Endodermal cell (in vitro differentiated cells): Measurements from ENCODE around the gene HOXD8. TPM values are rescaled to one million over a fixed set of nuclear protein-coding genes. Genes with fewer than 3 reads are reported as not detected.

Experiments
- DNase-seq: peaks from one replicate; pipeline ENCODE4 v3.0.0-alpha.2; 2017
- H3K27ac ChIP-seq: 2 replicates; pipeline ENCODE4 v1.5.1; 2013; ENCODE audit warnings: mild to moderate bottlenecking, low read depth, low read length, moderate library complexity
- H3K27me3 ChIP-seq: 2 replicates; pipeline ENCODE4 v1.6.1; 2013; ENCODE audit warnings: mild to moderate bottlenecking, low read length, moderate library complexity; ENCODE audit not compliant: insufficient read depth, control insufficient read depth, poor library complexity, severe bottlenecking
- H3K36me3 ChIP-seq: 2 replicates; pipeline ENCODE4 v1.7.0; 2013; ENCODE audit warnings: mild to moderate bottlenecking, low read length, moderate library complexity; ENCODE audit not compliant: control insufficient read depth, insufficient read depth
- H3K4me1 ChIP-seq: one replicate; pipeline ENCODE4 v1.7.0; 2013; ENCODE audit warnings: low read length; ENCODE audit not compliant: control insufficient read depth, insufficient read depth
- H3K4me3 ChIP-seq: 2 replicates; pipeline ENCODE4 v1.5.1; 2013; ENCODE audit warnings: mild to moderate bottlenecking, low read length, moderate library complexity
- H3K9ac ChIP-seq: 2 replicates; pipeline ENCODE4 v1.6.1; 2013; ENCODE audit warnings: mild to moderate bottlenecking, low read length, moderate library complexity; ENCODE audit not compliant: poor library complexity, severe bottlenecking; ENCODE audit errors: extremely low read depth
- H3K9me3 ChIP-seq: 2 replicates; pipeline ENCODE4 v1.6.1; 2013; ENCODE audit warnings: mild to moderate bottlenecking, low read length, moderate library complexity; ENCODE audit not compliant: control insufficient read depth
- H3K27ac Mint-ChIP-seq: 2 replicates; pipeline ENCODE4 v1.8.0; 2020; ENCODE audit warnings: mixed read lengths
- H3K27me3 Mint-ChIP-seq: 2 replicates; pipeline ENCODE4 v1.8.0; 2021; ENCODE audit warnings: mild to moderate bottlenecking, mixed read lengths; ENCODE audit not compliant: insufficient read depth
- H3K36me3 Mint-ChIP-seq: 2 replicates; pipeline ENCODE4 v1.8.0; 2020; ENCODE audit warnings: low read depth, mixed read lengths
- H3K4me1 Mint-ChIP-seq: 2 replicates; pipeline ENCODE4 v1.8.0; 2020; ENCODE audit warnings: mixed read lengths
- H3K4me3 Mint-ChIP-seq: 2 replicates; pipeline ENCODE4 v1.8.0; 2020; ENCODE audit warnings: mild to moderate bottlenecking, moderate library complexity, mixed read lengths
- H3K9me3 Mint-ChIP-seq: 2 replicates; pipeline ENCODE4 v1.8.0; 2020; ENCODE audit warnings: mild to moderate bottlenecking, mixed read lengths
- WGBS, 2 experiments: methylation state at CpG; one replicate each; pipeline versions ENCODE4 v1.1.5 to v1.1.7; 2013; ENCODE audit warnings: missing lambda C conversion rate in 2 of 2, mixed read lengths in 1 of 2; ENCODE audit not compliant: insufficient coverage in 1 of 2, insufficient read length in 1 of 2; 5-methylcytosine and 5-hydroxymethylcytosine counted together
- total RNA-seq, 2 donors: library from RNA; stranded (reverse); fragmentation: NEBNext Ultra II Directional in 1 of 2; extraction: Animal tissue kit (Norgen Biotek cat#: 25700) in 1 of 2; gene quantifications; 2 replicates in 1 of 2; 3 replicates in 1 of 2; pipeline ENCODE4 v1.2.1, GENCODE V29; 2021
- TF ChIP-seq, protein P1 (sequence below): fragments of 200-600 bp; sonication (generic); conservative IDR thresholded peaks from 2 replicates; pipeline ENCODE4 v1.5.0; 2021; ENCODE audit warnings: antibody characterized with exemption, mild to moderate bottlenecking

HOXD8 gene
- total RNA-seq, 2 donors from 2014 or later: not detected

DNA sequence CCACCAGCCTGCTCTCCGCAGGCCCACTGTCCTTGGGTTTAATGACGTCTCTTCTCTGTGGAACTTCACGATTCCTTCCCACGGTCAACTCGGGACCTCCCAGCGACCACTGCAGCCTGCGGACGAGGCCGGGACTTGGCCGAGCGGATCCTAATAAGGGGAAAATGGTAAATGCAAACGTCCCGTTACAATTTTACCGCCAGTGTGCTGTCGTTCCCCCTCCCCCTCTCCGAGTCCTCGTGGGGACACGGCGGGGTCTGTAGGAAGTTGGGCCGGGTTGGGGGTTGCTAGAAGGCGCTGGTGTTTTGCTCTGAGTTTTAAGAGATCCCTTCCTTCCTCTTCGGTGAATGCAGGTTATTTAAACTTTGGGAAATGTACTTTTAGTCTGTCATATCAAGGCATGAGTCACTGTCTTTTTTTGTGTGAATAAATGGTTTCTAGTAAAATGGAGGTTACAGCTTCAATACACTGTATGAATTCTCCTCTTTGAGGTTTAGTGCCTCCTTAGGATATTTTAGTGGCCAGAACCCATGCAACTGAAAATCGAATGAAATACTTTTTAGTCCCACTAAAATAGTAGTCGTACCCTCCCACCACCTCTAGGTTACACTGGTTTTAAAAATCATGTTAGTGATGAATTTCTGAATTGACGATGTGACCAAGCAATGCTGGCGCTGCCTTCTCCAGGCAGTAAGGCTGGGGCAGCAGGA lies 20.2 kb upstream of the HOXD8 start:
- H3K27me3 Mint-ChIP-seq: peaks cover 95% of the 10 kb centered on the region
- Histone ChIP-seq H3K9me3 (no peaks in the 10 kb centered on the region), H3K9ac (no peak overlapping the region), H3K27ac (no peak overlapping the region), H3K4me3 (no peak overlapping the region), H3K27me3 (peaks cover 99% of the 10 kb centered on the region), H3K4me1 (no peaks in the 10 kb centered on the region), H3K36me3 (no peaks in the 10 kb centered on the region)
- no peaks in the 10 kb centered on the region for H3K36me3 Mint-ChIP-seq
- peak; percentile 48 for DNase-seq
- no peak overlapping the region for H3K4me3 Mint-ChIP-seq
- WGBS, 2 experiments: 7 to 9% methylated on average over 2 to 26 of the region's 26 CpGs
- no peak overlapping the region for H3K27ac Mint-ChIP-seq
- H3K9me3 Mint-ChIP-seq: no peaks in the 10 kb centered on the region
- peaks cover 21% of the 10 kb centered on the region for H3K4me1 Mint-ChIP-seq
- TF ChIP-seq, protein P1, sequence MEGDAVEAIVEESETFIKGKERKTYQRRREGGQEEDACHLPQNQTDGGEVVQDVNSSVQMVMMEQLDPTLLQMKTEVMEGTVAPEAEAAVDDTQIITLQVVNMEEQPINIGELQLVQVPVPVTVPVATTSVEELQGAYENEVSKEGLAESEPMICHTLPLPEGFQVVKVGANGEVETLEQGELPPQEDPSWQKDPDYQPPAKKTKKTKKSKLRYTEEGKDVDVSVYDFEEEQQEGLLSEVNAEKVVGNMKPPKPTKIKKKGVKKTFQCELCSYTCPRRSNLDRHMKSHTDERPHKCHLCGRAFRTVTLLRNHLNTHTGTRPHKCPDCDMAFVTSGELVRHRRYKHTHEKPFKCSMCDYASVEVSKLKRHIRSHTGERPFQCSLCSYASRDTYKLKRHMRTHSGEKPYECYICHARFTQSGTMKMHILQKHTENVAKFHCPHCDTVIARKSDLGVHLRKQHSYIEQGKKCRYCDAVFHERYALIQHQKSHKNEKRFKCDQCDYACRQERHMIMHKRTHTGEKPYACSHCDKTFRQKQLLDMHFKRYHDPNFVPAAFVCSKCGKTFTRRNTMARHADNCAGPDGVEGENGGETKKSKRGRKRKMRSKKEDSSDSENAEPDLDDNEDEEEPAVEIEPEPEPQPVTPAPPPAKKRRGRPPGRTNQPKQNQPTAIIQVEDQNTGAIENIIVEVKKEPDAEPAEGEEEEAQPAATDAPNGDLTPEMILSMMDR: no peak

DNA sequence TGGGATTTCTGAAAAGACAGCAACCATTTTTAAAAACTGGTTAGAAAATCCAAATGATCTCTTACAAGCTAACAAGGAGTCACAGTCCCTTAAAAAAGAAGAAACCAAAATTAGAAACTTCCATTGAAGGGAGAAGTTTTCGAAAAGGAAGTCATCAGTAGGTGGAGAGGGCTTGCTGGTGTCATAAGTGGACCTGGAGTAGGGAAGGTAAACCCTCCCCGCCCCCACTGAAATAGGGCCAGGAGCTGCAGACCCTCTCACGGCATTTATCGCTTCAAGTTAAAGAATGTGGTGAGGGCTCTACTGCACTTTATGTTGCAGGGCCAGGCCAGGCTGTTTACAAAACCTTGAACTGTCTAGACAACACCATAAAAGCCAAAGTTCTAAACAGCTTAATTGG lies 19.6 kb upstream of the HOXD8 start:
- Histone ChIP-seq H3K27me3 (peaks cover 99% of the 10 kb centered on the region), H3K36me3 (no peaks in the 10 kb centered on the region), H3K27ac (no peak overlapping the region), H3K9ac (no peak overlapping the region), H3K9me3 (no peaks in the 10 kb centered on the region), H3K4me3 (no peak overlapping the region), H3K4me1 (no peaks in the 10 kb centered on the region)
- Mint-ChIP-seq H3K27me3 (peaks cover 95% of the 10 kb centered on the region), H3K36me3 (no peaks in the 10 kb centered on the region), H3K4me1 (peaks cover 17% of the 10 kb centered on the region), H3K9me3 (no peaks in the 10 kb centered on the region), H3K27ac (no peak overlapping the region), H3K4me3 (no peak overlapping the region)
- TF ChIP-seq, protein P1: no peak
- DNase-seq: no peak
- 25 to 47% methylated on average over 3 to 4 of the region's 4 CpGs for WGBS, 2 experiments

DNA sequence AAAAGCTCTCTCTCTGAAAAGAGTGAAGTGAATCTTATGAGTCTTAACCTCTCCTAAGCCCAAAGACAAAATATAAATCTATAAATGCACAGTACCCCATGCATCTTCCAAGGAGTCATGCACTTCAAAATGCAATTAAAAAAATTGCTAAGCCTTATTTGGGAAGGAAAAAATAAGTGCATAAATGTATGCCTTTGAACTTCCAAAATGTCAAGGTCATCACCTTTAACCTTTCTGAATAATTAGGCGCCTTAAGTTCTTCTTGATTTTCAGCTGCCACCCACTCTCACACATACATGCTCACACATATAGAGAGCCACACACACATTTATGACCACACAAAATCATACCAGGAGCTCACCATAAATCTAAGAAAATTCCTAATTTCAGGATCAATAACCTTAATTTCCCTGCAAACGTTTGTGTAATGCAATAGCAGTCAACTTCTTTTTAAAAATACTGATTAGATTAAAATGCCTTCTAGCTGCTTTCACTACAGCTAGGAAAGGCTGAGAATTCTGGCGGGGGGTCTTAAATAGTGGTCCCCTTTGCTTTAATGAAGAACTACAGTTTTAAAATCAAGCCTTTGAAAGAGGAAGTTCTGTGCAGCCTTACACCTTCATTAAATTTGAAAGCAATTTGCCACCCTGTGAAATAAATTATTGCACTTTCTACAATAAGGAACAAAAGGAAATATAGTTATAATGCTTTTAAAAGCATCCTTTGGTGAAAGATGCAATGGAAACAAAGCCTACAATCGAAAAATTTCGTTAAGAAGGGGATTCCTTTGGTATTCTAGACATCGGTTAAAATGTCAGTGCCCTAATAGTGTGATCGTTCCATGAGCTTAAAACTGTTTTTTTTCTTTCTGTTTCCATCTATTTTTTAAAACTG lies 18.8 kb upstream of the HOXD8 start:
- Mint-ChIP-seq H3K4me3 (no peak overlapping the region), H3K27me3 (peaks cover 95% of the 10 kb centered on the region)

More for the DNA sequence above, 18.8 kb upstream of the HOXD8 start:
- no peak for DNase-seq
- Histone ChIP-seq H3K27me3 (peaks cover 99% of the 10 kb centered on the region), H3K9me3 (no peaks in the 10 kb centered on the region), H3K4me1 (no peaks in the 10 kb centered on the region), H3K4me3 (no peak overlapping the region), H3K36me3 (no peaks in the 10 kb centered on the region), H3K9ac (no peak overlapping the region), H3K27ac (no peak overlapping the region)
- H3K9me3 Mint-ChIP-seq: no peaks in the 10 kb centered on the region
- WGBS, 2 experiments: 27 to 36% methylated on average over 6 to 7 of the region's 7 CpGs
- no peaks in the 10 kb centered on the region for H3K36me3 Mint-ChIP-seq
- TF ChIP-seq, protein P1: no peak
- no peak overlapping the region for H3K27ac Mint-ChIP-seq
- peaks cover 12% of the 10 kb centered on the region for H3K4me1 Mint-ChIP-seq
